ENCODE measurements around the gene SGCE. TPM values are rescaled to one million over a fixed set of nuclear protein-coding genes. Genes with fewer than 3 reads are reported as not detected.

Gene SGCE
- total RNA-seq, 1 experiment from 2014 or later = 17.4 TPM

DNA sequence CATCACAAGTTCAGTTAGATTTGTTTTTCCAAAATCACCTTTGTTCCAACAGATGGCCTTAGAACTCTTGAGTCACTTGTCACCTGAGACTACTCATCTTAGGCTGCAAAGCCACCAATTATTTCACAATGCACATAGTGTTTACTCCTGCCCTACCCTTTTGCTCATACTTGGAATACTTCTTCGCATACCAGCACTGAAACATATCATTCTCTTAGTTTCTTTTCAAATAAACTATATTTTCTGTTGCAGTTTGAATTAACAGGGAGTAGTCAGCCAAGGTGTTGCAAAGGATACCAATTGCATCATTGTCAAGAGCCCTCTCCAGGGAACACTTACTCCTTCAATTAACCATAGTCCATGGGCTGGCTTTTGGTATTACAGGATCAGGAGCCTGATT, 75.3 kb downstream of the SGCE start:
- POLR2A ChIA-PET = no interaction called here
- Histone ChIP-seq H3K9me2 (ENCODE audit: insufficient read depth) (no peaks in the 10 kb centered on the region), H3K9me3 (ENCODE audit: control insufficient read depth in 1 of 2, insufficient read depth in 1 of 2, low read depth in 1 of 2, low read length in 2 of 2) (no peaks in the 10 kb centered on the region), H3K4me3 (replicated peaks in 1 of 2; ENCODE audit: low read depth in 1 of 2, low read length in 2 of 2) (no peak overlapping the region), H3K4me1 (ENCODE audit: control insufficient read depth in 1 of 2, insufficient read depth in 2 of 2, low read length in 2 of 2) (peaks cover 0 to 6% of the 10 kb centered on the region in 2 experiments; a peak in 2 of 4 replicates), H3K36me3 (ENCODE audit: control insufficient read depth in 1 of 2, insufficient read depth in 2 of 2, low read length in 2 of 2) (no peaks in the 10 kb centered on the region), H2AFZ (ENCODE audit: low read depth, low read length, poor library complexity, severe bottlenecking) (no peak overlapping the region), H3K9ac (ENCODE audit: low read length) (no peak overlapping the region), H3K27me3 (ENCODE audit: insufficient read depth, low read length) (no peaks in the 10 kb centered on the region), H3K27ac (ENCODE audit: low read depth, low read length) (no peak overlapping the region), H4K20me1 (ENCODE audit: insufficient read depth) (no peaks in the 10 kb centered on the region), H3K4me2 (ENCODE audit: low read length) (0 out of 2 replicates have a peak overlapping the region, but pooled peaks have one; percentile 3), H3K79me2 (ENCODE audit: insufficient read depth, low read length) (no peaks in the 10 kb centered on the region)
- no peak for ATAC-seq
- DNase-seq (ENCODE audit: low read depth, low spot score) = no peak
- RAD21 ChIA-PET (ENCODE audit: low non-redundant PET in 1 of 2, low total read pairs in 2 of 2, uncharacterized antibody in 2 of 2, unreplicated experiment in 2 of 2) = no interaction called here
- intact Hi-C loops (cut with micrococcal nuclease) = no loop called here
- BruUV-seq (replicated peaks) = no TSS peak
- CTCF ChIA-PET = no interaction called here
- TF ChIP-seq, protein P1, sequence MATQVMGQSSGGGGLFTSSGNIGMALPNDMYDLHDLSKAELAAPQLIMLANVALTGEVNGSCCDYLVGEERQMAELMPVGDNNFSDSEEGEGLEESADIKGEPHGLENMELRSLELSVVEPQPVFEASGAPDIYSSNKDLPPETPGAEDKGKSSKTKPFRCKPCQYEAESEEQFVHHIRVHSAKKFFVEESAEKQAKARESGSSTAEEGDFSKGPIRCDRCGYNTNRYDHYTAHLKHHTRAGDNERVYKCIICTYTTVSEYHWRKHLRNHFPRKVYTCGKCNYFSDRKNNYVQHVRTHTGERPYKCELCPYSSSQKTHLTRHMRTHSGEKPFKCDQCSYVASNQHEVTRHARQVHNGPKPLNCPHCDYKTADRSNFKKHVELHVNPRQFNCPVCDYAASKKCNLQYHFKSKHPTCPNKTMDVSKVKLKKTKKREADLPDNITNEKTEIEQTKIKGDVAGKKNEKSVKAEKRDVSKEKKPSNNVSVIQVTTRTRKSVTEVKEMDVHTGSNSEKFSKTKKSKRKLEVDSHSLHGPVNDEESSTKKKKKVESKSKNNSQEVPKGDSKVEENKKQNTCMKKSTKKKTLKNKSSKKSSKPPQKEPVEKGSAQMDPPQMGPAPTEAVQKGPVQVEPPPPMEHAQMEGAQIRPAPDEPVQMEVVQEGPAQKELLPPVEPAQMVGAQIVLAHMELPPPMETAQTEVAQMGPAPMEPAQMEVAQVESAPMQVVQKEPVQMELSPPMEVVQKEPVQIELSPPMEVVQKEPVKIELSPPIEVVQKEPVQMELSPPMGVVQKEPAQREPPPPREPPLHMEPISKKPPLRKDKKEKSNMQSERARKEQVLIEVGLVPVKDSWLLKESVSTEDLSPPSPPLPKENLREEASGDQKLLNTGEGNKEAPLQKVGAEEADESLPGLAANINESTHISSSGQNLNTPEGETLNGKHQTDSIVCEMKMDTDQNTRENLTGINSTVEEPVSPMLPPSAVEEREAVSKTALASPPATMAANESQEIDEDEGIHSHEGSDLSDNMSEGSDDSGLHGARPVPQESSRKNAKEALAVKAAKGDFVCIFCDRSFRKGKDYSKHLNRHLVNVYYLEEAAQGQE (IDR thresholded peaks at IDR 0.05; ENCODE audit: low read depth) = no peak
- TF ChIP-seq CEBPB (IDR thresholded peaks at IDR 0.05; ENCODE audit: low read depth) = 0 out of 2 replicates have a peak, but pooled peaks have one; percentile 18

DNA sequence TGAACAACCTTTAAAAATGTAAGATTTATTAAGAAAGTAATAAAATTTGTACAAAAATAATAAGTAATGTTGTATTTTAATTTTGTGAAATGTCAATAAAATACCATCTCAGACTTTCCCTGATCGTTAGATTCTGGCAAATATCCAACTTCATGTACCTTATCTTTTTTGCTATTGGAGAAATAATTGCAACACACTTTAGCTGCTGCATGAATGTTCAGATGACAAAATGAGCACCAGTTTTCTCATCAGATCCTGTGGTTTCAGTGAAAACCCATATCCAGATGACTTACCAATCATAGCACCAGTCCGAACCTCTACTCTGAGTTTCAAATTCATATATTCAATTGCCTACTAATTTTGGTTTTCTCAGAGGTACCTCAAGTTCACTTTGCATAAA, 76.5 kb downstream of the SGCE start:
- no peaks in the 10 kb centered on the region for H4K20me1 ChIP-seq (ENCODE audit: insufficient read depth)
- no peak overlapping the region for H2AFZ ChIP-seq (ENCODE audit: low read depth, low read length, poor library complexity, severe bottlenecking)
- CTCF ChIA-PET = no interaction called here
- H3K79me2 ChIP-seq (ENCODE audit: insufficient read depth, low read length) = no peaks in the 10 kb centered on the region
- DNase-seq (ENCODE audit: low read depth, low spot score) (no peak), ATAC-seq (no peak)
- POLR2A ChIA-PET = no interaction called here
- RAD21 ChIA-PET (ENCODE audit: low non-redundant PET in 1 of 2, low total read pairs in 2 of 2, uncharacterized antibody in 2 of 2, unreplicated experiment in 2 of 2) = no interaction called here
- no peaks in the 10 kb centered on the region for H3K27me3 ChIP-seq (ENCODE audit: insufficient read depth, low read length)
- intact Hi-C loops (cut with micrococcal nuclease) = no loop called here
- no peak overlapping the region for H3K4me2 ChIP-seq (ENCODE audit: low read length)
- peaks cover 0 to 6% of the 10 kb centered on the region in 2 experiments; a peak in 2 of 4 replicates for H3K4me1 ChIP-seq (ENCODE audit: control insufficient read depth in 1 of 2, insufficient read depth in 2 of 2, low read length in 2 of 2)
- no peak overlapping the region for H3K27ac ChIP-seq (ENCODE audit: low read depth, low read length)
- H3K36me3 ChIP-seq (ENCODE audit: control insufficient read depth in 1 of 2, insufficient read depth in 2 of 2, low read length in 2 of 2) = no peaks in the 10 kb centered on the region
- H3K9ac ChIP-seq (ENCODE audit: low read length) = no peak overlapping the region
- no TSS peak for BruUV-seq (replicated peaks)
- H3K9me2 ChIP-seq (ENCODE audit: insufficient read depth) = no peaks in the 10 kb centered on the region
- H3K9me3 ChIP-seq (ENCODE audit: control insufficient read depth in 1 of 2, insufficient read depth in 1 of 2, low read depth in 1 of 2, low read length in 2 of 2) = no peaks in the 10 kb centered on the region
- H3K4me3 ChIP-seq (replicated peaks in 1 of 2; ENCODE audit: low read depth in 1 of 2, low read length in 2 of 2) = no peak overlapping the region
- TF ChIP-seq EZH2 (IDR thresholded peaks at IDR 0.05) (no peak), POLR2AphosphoS5 (IDR thresholded peaks at IDR 0.05; ENCODE audit: low read depth, low read length) (no peak), FOSL1 (IDR thresholded peaks at IDR 0.05; ENCODE audit: low read depth) (no peak)

All from HCT116 (cell line).